Keratinocyte (primary cell): Measurements from ENCODE around the gene DTX3. TPM values are rescaled to one million over a fixed set of nuclear protein-coding genes. Genes with fewer than 3 reads are reported as not detected.

Source experiments
- DNase-seq: peaks from one replicate; pipeline ENCODE4 v3.0.0-alpha.2; 2011; ENCODE audit warnings: low read depth, missing footprints, low spot score
- FAIRE-seq: peaks from 2 replicates; lab custom pipeline; 2011; peaks lifted over from hg19 to GRCh38; lab: Jason Lieb, UNC
- H2AFZ ChIP-seq: 2 replicates; pipeline ENCODE4 v1.6.0; 2012; ENCODE audit warnings: low read length, control low read depth, inconsistent platforms; ENCODE audit not compliant: control insufficient read depth
- H3K27ac ChIP-seq: 2 replicates; pipeline ENCODE4 v1.5.1; 2011; ENCODE audit warnings: low read length; ENCODE audit not compliant: control insufficient read depth, insufficient read depth
- H3K27me3 ChIP-seq: 3 replicates; pipeline ENCODE4 v1.6.0; 2011; ENCODE audit warnings: low read length; ENCODE audit not compliant: control insufficient read depth, insufficient read depth; ENCODE audit errors: extremely low read depth
- H3K36me3 ChIP-seq, 2 experiments: 2 replicates in 1 of 2; 3 replicates in 1 of 2; pipeline ENCODE4 v1.5.1; 2011; ENCODE audit warnings: low read length in 2 of 2, mild to moderate bottlenecking in 1 of 2; ENCODE audit not compliant: control insufficient read depth in 2 of 2, insufficient read depth in 2 of 2; ENCODE audit errors: extremely low read depth in 1 of 2
- H3K4me1 ChIP-seq: 3 replicates; pipeline ENCODE4 v1.5.1; 2011; ENCODE audit warnings: low read length; ENCODE audit not compliant: control insufficient read depth, insufficient read depth; ENCODE audit errors: extremely low read depth
- H3K4me2 ChIP-seq: 3 replicates; pipeline ENCODE4 v1.6.0; 2011; ENCODE audit warnings: low read depth, low read length; ENCODE audit not compliant: control insufficient read depth, insufficient read depth; ENCODE audit errors: extremely low read depth
- H3K4me3 ChIP-seq, 3 experiments: fragments of 200-600 bp in 1 of 3; sonication (generic) in 1 of 3; 2 replicates in 2 of 3; 3 replicates in 1 of 3; pipeline ENCODE4 v1.5.1; 2011 to 2016; ENCODE audit warnings: low read length in 3 of 3, mild to moderate bottlenecking in 3 of 3, control low read depth in 2 of 3, inconsistent platforms in 1 of 3, low read depth in 1 of 3, mixed read lengths in 1 of 3, mixed run types in 1 of 3, moderate library complexity in 1 of 3; ENCODE audit not compliant: control insufficient read depth in 2 of 3, insufficient read depth in 2 of 3; ENCODE audit errors: extremely low read depth in 1 of 3
- H3K79me2 ChIP-seq: 2 replicates; pipeline ENCODE4 v1.6.0; 2012; ENCODE audit warnings: low read length; ENCODE audit not compliant: control insufficient read depth, insufficient read depth
- H3K9ac ChIP-seq: 3 replicates; pipeline ENCODE4 v1.6.0; 2011; ENCODE audit warnings: low read length; ENCODE audit not compliant: control insufficient read depth, insufficient read depth; ENCODE audit errors: extremely low read depth
- H3K9me1 ChIP-seq: 3 replicates; pipeline ENCODE4 v1.6.0; 2011; ENCODE audit warnings: low read length; ENCODE audit not compliant: control insufficient read depth, insufficient read depth; ENCODE audit errors: extremely low read depth
- H3K9me3 ChIP-seq: 2 replicates; pipeline ENCODE4 v1.5.1; 2012; ENCODE audit warnings: low read depth, low read length; ENCODE audit not compliant: control insufficient read depth
- H4K20me1 ChIP-seq: 3 replicates; pipeline ENCODE4 v1.6.0; 2011; ENCODE audit warnings: low read length; ENCODE audit not compliant: control insufficient read depth, insufficient read depth; ENCODE audit errors: extremely low read depth
- CTCF ChIP-seq, 3 experiments: IDR thresholded peaks in 1 of 3; conservative IDR thresholded peaks in 1 of 3; optimal IDR thresholded peaks in 1 of 3; 2 replicates in 2 of 3; 3 replicates in 1 of 3; pipeline versions ENCODE3 to v1.5.1; 2011; ENCODE audit warnings: low read length in 3 of 3, mild to moderate bottlenecking in 3 of 3, moderate library complexity in 2 of 3, control low read depth in 1 of 3, inconsistent platforms in 1 of 3; ENCODE audit not compliant: insufficient read depth in 2 of 3; ENCODE audit errors: extremely low read depth in 1 of 3
- EZH2 ChIP-seq: IDR thresholded peaks from one replicate; pipeline ENCODE4 v1.6.1; 2012; ENCODE audit warnings: inconsistent platforms, mild to moderate bottlenecking, low read length, moderate library complexity
- dilution Hi-C: fragments of 300-500 bp; cut with MboI; formaldehyde crosslinking; loops from one replicate; pipeline ENCODE4 v1.7.0; 2020; ENCODE audit warnings: low sequenced_read_pairs; ENCODE audit not compliant: extremely low pct_ligation_motif_present
- polyA plus RNA-seq, 5 experiments: library from polyadenylated mRNA; depleted of rRNA in 3 of 5; stranded (reverse) in 3 of 5; stranded (forward) in 1 of 5; unstranded in 1 of 5; fragments of >200 nt; gene quantifications; 1 replicate in 1 of 5; 2 replicates in 3 of 5; 3 replicates in 1 of 5; pipeline versions ENCODE4 v1.2.1 to v1.2.3, GENCODE V29; 2011 to 2012; ENCODE audit warnings: missing spikeins in 2 of 5, low read depth in 1 of 5, low replicate concordance in 1 of 5

DTX3 gene
- polyA plus RNA-seq, 1 donor (not counting 4 experiments of a cell fraction or from before 2014, with no cell fraction given), result 2.6 TPM

GRCh38 chr12:57621497-57622292 is 17.1 kb downstream of the DTX3 start:
- no peaks in the 10 kb centered on the region for H3K79me2 ChIP-seq
- peak overlapping the region in 2 of 3 experiments; percentile 24 to 39 for H3K4me3 ChIP-seq
- DNase-seq (no peak), FAIRE-seq (no peak)
- H3K4me1 ChIP-seq, result peaks cover 17% of the 10 kb centered on the region
- H3K9ac ChIP-seq, result no peak overlapping the region
- H2AFZ ChIP-seq, result no peak overlapping the region
- TF ChIP-seq CTCF (optimal IDR thresholded peaks at IDR 0.05 in 1 of 3, IDR thresholded peaks at IDR 0.05 in 1 of 3, conservative IDR thresholded peaks at IDR 0.05 in 1 of 3; ENCODE audit: extremely low read depth in 1 of 3, insufficient read depth in 2 of 3, low read length in 3 of 3), result peak; percentile 61 to 98 (median 84)
- TF ChIP-seq EZH2, result peak; percentile 85
- H3K9me3 ChIP-seq, result no peaks in the 10 kb centered on the region
- peaks cover 3% of the 10 kb centered on the region for H4K20me1 ChIP-seq
- H3K27ac ChIP-seq, result no peak overlapping the region
- no peaks in the 10 kb centered on the region for H3K36me3 ChIP-seq
- H3K27me3 ChIP-seq, result peaks cover 90% of the 10 kb centered on the region
- H3K4me2 ChIP-seq, result peak overlapping the region; percentile 75
- dilution Hi-C loops, result no loop called here
- H3K9me1 ChIP-seq, result no peaks in the 10 kb centered on the region

GRCh38 chr12:57622293-57623245 is 17.9 kb downstream of the DTX3 start:
- no peak overlapping the region for H3K4me2 ChIP-seq
- H4K20me1 ChIP-seq, result peaks cover 3% of the 10 kb centered on the region
- H3K36me3 ChIP-seq, result no peaks in the 10 kb centered on the region
- peaks cover 96% of the 10 kb centered on the region for H3K27me3 ChIP-seq
- no peak overlapping the region for H3K4me3 ChIP-seq
- peaks cover 17% of the 10 kb centered on the region for H3K4me1 ChIP-seq
- no peaks in the 10 kb centered on the region for H3K79me2 ChIP-seq
- no peak for DNase-seq
- dilution Hi-C loops, result no loop called here
- no peak overlapping the region for H3K27ac ChIP-seq
- no peak overlapping the region for H2AFZ ChIP-seq
- H3K9me3 ChIP-seq, result no peaks in the 10 kb centered on the region
- TF ChIP-seq EZH2 (no peak), CTCF (optimal IDR thresholded peaks at IDR 0.05 in 1 of 3, IDR thresholded peaks at IDR 0.05 in 1 of 3, conservative IDR thresholded peaks at IDR 0.05 in 1 of 3; ENCODE audit: extremely low read depth in 1 of 3, insufficient read depth in 2 of 3, low read length in 3 of 3) (no peak)
- no peak overlapping the region for H3K9ac ChIP-seq
- no peaks in the 10 kb centered on the region for H3K9me1 ChIP-seq
- no peak for FAIRE-seq
